HG03139 (cell line): ENCODE results near the gene DOCK8.

Experiments used
- ATAC-seq: cut with Tn5 transposase; IDR thresholded peaks from one replicate; pipeline ENCODE4 v1.9.1; 2021; ENCODE audit not compliant: unreplicated experiment

DOCK8 gene

GRCh38 chr9:357560-357959 is 142.9 kb downstream of the DOCK8 start:
- ATAC-seq = no peak

GRCh38 chr9:362561-363273 is 148.1 kb downstream of the DOCK8 start:
- no peak for ATAC-seq

GRCh38 chr9:363274-363612 is 148.6 kb downstream of the DOCK8 start:
- ATAC-seq = no peak

GRCh38 chr9:365436-365835 is 150.8 kb downstream of the DOCK8 start:
- no peak for ATAC-seq

- no peak for ATAC-seq
These were observed 152.0 kb downstream of the DOCK8 start for GRCh38 chr9:366620-367019.

GRCh38 chr9:370086-370485 is 155.4 kb downstream of the DOCK8 start:
- ATAC-seq = no peak

GRCh38 chr9:371349-371748 is 156.7 kb downstream of the DOCK8 start:
- ATAC-seq = no peak

GRCh38 chr9:372128-372527 is 157.5 kb downstream of the DOCK8 start:
- no peak for ATAC-seq

- ATAC-seq = no peak
These were observed 159.1 kb downstream of the DOCK8 start for GRCh38 chr9:373759-374206.

- ATAC-seq = no peak
These were observed 160.1 kb downstream of the DOCK8 start for GRCh38 chr9:374736-375135.

- no peak for ATAC-seq
These were observed 161.4 kb downstream of the DOCK8 start for GRCh38 chr9:376115-376514.

GRCh38 chr9:378263-378662 is 163.6 kb downstream of the DOCK8 start:
- no peak for ATAC-seq

- no peak for ATAC-seq
These were observed 167.7 kb downstream of the DOCK8 start for GRCh38 chr9:382383-382782.

GRCh38 chr9:385818-386398 is 171.2 kb downstream of the DOCK8 start:
- ATAC-seq = no peak

- no peak for ATAC-seq
These were observed 174.5 kb downstream of the DOCK8 start for GRCh38 chr9:389159-389558.

- no peak for ATAC-seq
These were observed 175.1 kb downstream of the DOCK8 start for GRCh38 chr9:389758-390157.

- ATAC-seq = no peak
These were observed 177.6 kb downstream of the DOCK8 start for GRCh38 chr9:392077-392804.

GRCh38 chr9:394347-395052 is 179.8 kb downstream of the DOCK8 start:
- no peak for ATAC-seq

GRCh38 chr9:396396-396795 is 181.7 kb downstream of the DOCK8 start:
- ATAC-seq = no peak

GRCh38 chr9:398085-398484 is 183.4 kb downstream of the DOCK8 start:
- no peak for ATAC-seq

- no peak for ATAC-seq
These were observed 186.6 kb downstream of the DOCK8 start for GRCh38 chr9:401223-401622.

GRCh38 chr9:404234-404633 is 189.6 kb downstream of the DOCK8 start:
- no peak for ATAC-seq
